Smooth muscle cell (in vitro differentiated cells): ENCODE results near the gene KCTD20. TPM values are rescaled to one million over a fixed set of nuclear protein-coding genes. Genes with fewer than 3 reads are reported as not detected.

ENCODE experiments used
- DNase-seq: peaks from one replicate; lab custom pipeline; 2025; ENCODE audit not compliant: unreplicated experiment; lab: John Stamatoyannopoulos, UW
- H2AFZ ChIP-seq: fragments of 200-600 bp; sonication (generic); 2 replicates; pipeline ENCODE4 v1.6.0; 2016; ENCODE audit warnings: antibody characterized with exemption, low read depth, mild to moderate bottlenecking
- H3F3A ChIP-seq: fragments of 200-600 bp; sonication (generic); 2 replicates; pipeline ENCODE4 v1.6.0; 2017; ENCODE audit warnings: antibody characterized with exemption, low read depth
- H3K27ac ChIP-seq: fragments of 200-600 bp; sonication (generic); 2 replicates; pipeline ENCODE4 v1.5.1; 2016; ENCODE audit warnings: low read depth, mild to moderate bottlenecking
- H3K27me3 ChIP-seq: fragments of 200-600 bp; sonication (generic); 2 replicates; pipeline ENCODE4 v1.6.1; 2016; ENCODE audit warnings: low read depth, mild to moderate bottlenecking
- H3K36me3 ChIP-seq: fragments of 200-600 bp; sonication (generic); 2 replicates; pipeline ENCODE4 v1.5.1; 2016; ENCODE audit warnings: low read depth
- H3K4me1 ChIP-seq: fragments of 200-600 bp; sonication (generic); 2 replicates; pipeline ENCODE4 v1.5.1; 2016; ENCODE audit warnings: low read depth
- H3K4me2 ChIP-seq: fragments of 200-600 bp; sonication (generic); 2 replicates; pipeline ENCODE4 v1.6.0; 2016; ENCODE audit warnings: mild to moderate bottlenecking
- H3K4me3 ChIP-seq: fragments of 200-600 bp; sonication (generic); 2 replicates; pipeline ENCODE4 v1.5.1; 2016; ENCODE audit warnings: mild to moderate bottlenecking
- H3K79me2 ChIP-seq: fragments of 200-600 bp; sonication (generic); 2 replicates; pipeline ENCODE4 v1.6.0; 2016; ENCODE audit warnings: low read depth, mild to moderate bottlenecking
- H3K9ac ChIP-seq: fragments of 200-600 bp; sonication (generic); 2 replicates; pipeline ENCODE4 v1.6.0; 2016; ENCODE audit warnings: low read depth
- H3K9me3 ChIP-seq: fragments of 200-600 bp; sonication (generic); replicated peaks from 2 replicates; pipeline ENCODE4 v1.5.1; 2016; ENCODE audit warnings: low read depth
- H4K20me1 ChIP-seq: fragments of 200-600 bp; sonication (generic); 2 replicates; pipeline ENCODE4 v1.6.0; 2016; ENCODE audit warnings: low read depth
- CTCF ChIP-seq: fragments of 200-600 bp; sonication (generic); IDR thresholded peaks from 2 replicates; pipeline ENCODE4 v1.5.1; 2017; ENCODE audit warnings: borderline replicate concordance, mild to moderate bottlenecking, antibody characterized with exemption; ENCODE audit not compliant: insufficient read depth, poor library complexity, severe bottlenecking
- WGBS: methylation state at CpG from one replicate; pipeline ENCODE4 v1.1.7; 2016; ENCODE audit warnings: low lambda C conversion rate; 5-methylcytosine and 5-hydroxymethylcytosine counted together
- polyA plus RNA-seq: library from polyadenylated mRNA; unstranded; fragments of >200 nt; fragmentation: Nextera tagmentation; extraction: Ambion mirVana; gene quantifications from 2 replicates; pipeline ENCODE4 v1.2.1, GENCODE V29; 2016
- total RNA-seq: library from RNA; depleted of rRNA; stranded (reverse); fragments of >200 nt; gene quantifications from 2 replicates; pipeline ENCODE4 v1.2.3, GENCODE V29; 2014

The KCTD20 gene
- total and polyA plus RNA-seq, 2 experiments from 2014 or later = 31.3 to 54.9 TPM

GRCh38 chr6:36442103-36442670, 613 bp upstream of the KCTD20 start:
- Histone ChIP-seq H3K4me3 (peak overlapping the region; percentile 96), H3K4me1 (peaks cover 34% of the 10 kb centered on the region), H3F3A (peaks cover 14% of the 10 kb centered on the region), H3K27me3 (no peaks in the 10 kb centered on the region), H3K4me2 (peak overlapping the region; percentile 91), H3K36me3 (no peaks in the 10 kb centered on the region), H3K27ac (peak overlapping the region; percentile 99), H4K20me1 (peaks cover 31% of the 10 kb centered on the region), H3K9ac (peak overlapping the region; percentile 75), H3K79me2 (peaks cover 42% of the 10 kb centered on the region), H2AFZ (peak overlapping the region; percentile 67), H3K9me3 (no peaks in the 10 kb centered on the region)
- WGBS = 68% methylated on average over 12 of the region's 12 CpGs
- TF ChIP-seq CTCF = no peak
- no peak for DNase-seq

GRCh38 chr6:36443471-36444428, 950 bp downstream of the KCTD20 start:
- H4K20me1 ChIP-seq = peaks cover 45% of the 10 kb centered on the region
- no peaks in the 10 kb centered on the region for H3K9me3 ChIP-seq
- DNase-seq = no peak
- peak overlapping the region; percentile 91 for H3K4me2 ChIP-seq
- H3K9ac ChIP-seq = peak overlapping the region; percentile 92
- H3F3A ChIP-seq = peaks cover 14% of the 10 kb centered on the region
- peaks cover 57% of the 10 kb centered on the region for H3K79me2 ChIP-seq
- H3K36me3 ChIP-seq = no peaks in the 10 kb centered on the region
- H3K4me1 ChIP-seq = peaks cover 34% of the 10 kb centered on the region
- peak overlapping the region; percentile 68 for H2AFZ ChIP-seq
- TF ChIP-seq CTCF = peak; percentile 11
- no peaks in the 10 kb centered on the region for H3K27me3 ChIP-seq
- peak overlapping the region; percentile 99 for H3K27ac ChIP-seq
- WGBS = 7% methylated on average over 18 of the region's 18 CpGs
- peak overlapping the region; percentile 96 for H3K4me3 ChIP-seq

- Histone ChIP-seq H3K79me2 (peaks cover 65% of the 10 kb centered on the region), H3K27me3 (no peaks in the 10 kb centered on the region), H3K36me3 (no peaks in the 10 kb centered on the region), H3K27ac (peak overlapping the region; percentile 99), H3K4me1 (peaks cover 34% of the 10 kb centered on the region), H3K9me3 (no peaks in the 10 kb centered on the region), H3K4me3 (peak overlapping the region; percentile 96), H4K20me1 (peaks cover 52% of the 10 kb centered on the region), H3K9ac (peak overlapping the region; percentile 92), H2AFZ (no peak overlapping the region), H3K4me2 (peak overlapping the region; percentile 91), H3F3A (peaks cover 14% of the 10 kb centered on the region)
- TF ChIP-seq CTCF = no peak
- WGBS = 28% methylated on average over 3 of the region's 3 CpGs
- no peak for DNase-seq
These were observed 1.7 kb downstream of the KCTD20 start for GRCh38 chr6:36444470-36444869.
